H1 (cell line): ENCODE data around the gene MOB3B. TPM values are rescaled to one million over a fixed set of nuclear protein-coding genes. Genes with fewer than 3 reads are reported as not detected.

Experiments
- SIN3A ChIP-seq, 2 experiments: IDR thresholded peaks in 1 of 2; conservative IDR thresholded peaks in 1 of 2; 2 replicates each; pipeline ENCODE4 v1.6.1; 2011 to 2012; ENCODE audit warnings: low read length in 2 of 2, improper control_type of control experiment in 1 of 2, low read depth in 1 of 2, mild to moderate bottlenecking in 1 of 2
- polyA plus RNA-seq, 7 experiments: library from polyadenylated mRNA; depleted of rRNA in 3 of 7; stranded (reverse) in 5 of 7; unstranded in 2 of 7; fragments of >200 nt in 5 of 7; fragments of 200-250 nt in 2 of 7; gene quantifications; 1 replicate in 5 of 7; 2 replicates in 1 of 7; 4 replicates in 1 of 7; pipeline versions ENCODE4 v1.2.1 to v1.2.3, GENCODE V29; 2011 to 2013; ENCODE audit warnings: missing spikeins in 2 of 7, mixed read lengths in 2 of 7
- total RNA-seq: library from RNA; stranded (reverse); fragmentation: NEBNext Ultra II Directional; extraction: Animal tissue kit (Norgen Biotek cat#: 25700); gene quantifications from 2 replicates; pipeline ENCODE4 v1.2.1, GENCODE V29; 2021

Gene MOB3B
- total and polyA plus RNA-seq, 2 of the 8 experiments (the other 6 are each of a cell fraction or from before 2014, with no cell fraction given), result 12.7 to 16.1 TPM

GRCh38 chr9:27563738-27564430 lies 34.3 kb upstream of the MOB3B start (continued):
- TF ChIP-seq SIN3A (conservative IDR thresholded peaks at IDR 0.05 in 1 of 2, IDR thresholded peaks at IDR 0.05 in 1 of 2; ENCODE audit: low read depth in 1 of 2, low read length in 2 of 2), result no peak
